Embryonic facial prominence (tissue), 1 donor: ENCODE results near the gene ADGRG4.

ENCODE experiments used
- DNase-seq: peaks from one replicate; pipeline ENCODE4 v3.0.0-alpha.2; 2016; ENCODE audit errors: extremely low spot score

Gene ADGRG4

DNA sequence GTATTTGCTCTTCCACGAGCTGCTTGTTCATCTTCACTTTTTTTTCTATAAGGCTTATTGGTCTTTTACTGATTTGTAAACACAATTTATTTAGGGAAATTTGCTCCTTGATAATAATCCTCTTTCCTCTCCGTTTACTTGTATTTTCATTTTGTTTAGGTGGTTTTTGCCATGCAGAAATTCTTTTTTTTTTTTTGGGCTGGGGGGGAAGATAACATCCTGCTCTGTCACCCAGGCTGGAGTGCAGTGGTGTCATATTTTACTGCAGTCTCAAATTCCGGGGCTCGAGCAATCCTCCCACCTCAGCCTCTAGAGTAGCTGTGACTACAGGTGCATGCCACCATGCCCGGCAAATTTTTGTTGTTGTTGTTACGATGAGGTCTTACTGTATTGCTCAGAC lies 155.4 kb downstream of the ADGRG4 start:
- DNase-seq, result no peak

DNA sequence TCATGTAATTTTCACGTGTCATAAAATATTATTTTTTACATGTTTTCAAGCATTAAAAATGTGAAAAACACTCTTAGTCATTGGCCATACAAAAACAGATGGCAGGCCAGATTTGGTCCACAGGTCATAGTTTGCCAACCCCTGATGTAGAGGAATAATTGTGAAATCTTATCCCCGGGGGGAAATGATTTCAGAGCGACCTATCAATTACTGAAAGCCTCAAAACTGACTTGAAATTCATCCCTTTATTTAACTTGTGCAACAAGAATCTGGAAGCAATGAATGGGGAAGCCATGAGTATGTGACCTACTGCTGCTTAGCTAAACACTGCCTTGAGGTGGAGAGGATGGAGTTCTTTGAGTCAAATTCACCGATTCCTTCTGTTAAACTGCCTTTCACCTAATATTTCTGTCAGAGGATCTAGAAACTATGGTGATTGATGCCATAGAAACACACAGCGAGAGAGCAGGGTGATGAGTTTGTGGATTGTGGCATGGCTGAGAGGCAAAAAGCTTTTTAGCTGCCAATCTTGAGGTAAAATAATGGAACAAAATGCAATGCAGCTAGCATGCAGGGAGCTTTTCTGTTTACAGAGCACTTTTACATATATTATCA lies 156.6 kb downstream of the ADGRG4 start:
- no peak for DNase-seq

DNA sequence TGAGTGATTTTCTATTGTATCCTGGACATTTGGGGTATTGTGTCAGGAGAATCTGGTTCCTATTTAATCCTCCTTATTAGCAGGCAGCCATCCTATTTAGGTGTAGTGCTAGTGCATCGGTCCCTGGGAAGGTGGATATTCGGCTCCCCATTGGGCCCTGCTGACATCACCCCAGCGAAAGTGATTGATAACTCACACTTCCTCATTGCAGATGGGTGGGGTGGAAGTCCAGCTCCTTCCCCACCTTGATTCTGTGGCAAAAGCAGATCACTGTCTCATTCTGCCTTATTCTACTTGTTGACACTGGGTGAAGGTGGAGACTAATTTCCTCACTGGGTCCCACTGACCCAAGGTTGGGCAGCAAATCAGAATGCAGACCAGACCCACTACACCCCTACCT lies 163.8 kb downstream of the ADGRG4 start:
- DNase-seq, result no peak
